Stimulated activated CD8-positive, alpha-beta memory T cell treated with anti-CD3 and anti-CD28 coated beads, Interleukin-15, amount 100 ng/mL, for 24 hours (primary cell): Measurements from ENCODE around the gene TLN1.

Source experiments
- DNase-seq: peaks from one replicate; pipeline ENCODE4 v3.0.0-alpha.2; 2020; ENCODE audit warnings: low read depth

The TLN1 gene

DNA sequence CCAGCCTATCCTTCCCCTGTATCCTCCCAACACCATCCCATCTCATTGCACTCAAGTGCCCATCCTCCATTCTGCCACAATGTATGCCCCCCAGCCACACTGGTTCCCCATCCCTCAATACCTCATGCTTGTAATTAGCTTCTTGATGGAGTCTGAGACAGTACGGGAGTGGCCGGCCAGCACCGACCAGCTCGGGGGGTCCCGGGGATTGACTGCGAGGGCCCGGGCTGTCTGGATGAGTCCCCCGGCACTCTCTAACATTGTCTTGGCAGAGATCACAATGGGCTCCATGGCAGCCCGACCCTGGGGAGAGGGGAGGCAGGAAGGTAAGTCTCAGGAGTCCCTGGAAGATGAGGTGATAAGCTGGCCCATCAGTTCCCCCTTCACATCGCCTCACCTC is 25.0 kb downstream of the TLN1 start:
- DNase-seq, result no peak

DNA sequence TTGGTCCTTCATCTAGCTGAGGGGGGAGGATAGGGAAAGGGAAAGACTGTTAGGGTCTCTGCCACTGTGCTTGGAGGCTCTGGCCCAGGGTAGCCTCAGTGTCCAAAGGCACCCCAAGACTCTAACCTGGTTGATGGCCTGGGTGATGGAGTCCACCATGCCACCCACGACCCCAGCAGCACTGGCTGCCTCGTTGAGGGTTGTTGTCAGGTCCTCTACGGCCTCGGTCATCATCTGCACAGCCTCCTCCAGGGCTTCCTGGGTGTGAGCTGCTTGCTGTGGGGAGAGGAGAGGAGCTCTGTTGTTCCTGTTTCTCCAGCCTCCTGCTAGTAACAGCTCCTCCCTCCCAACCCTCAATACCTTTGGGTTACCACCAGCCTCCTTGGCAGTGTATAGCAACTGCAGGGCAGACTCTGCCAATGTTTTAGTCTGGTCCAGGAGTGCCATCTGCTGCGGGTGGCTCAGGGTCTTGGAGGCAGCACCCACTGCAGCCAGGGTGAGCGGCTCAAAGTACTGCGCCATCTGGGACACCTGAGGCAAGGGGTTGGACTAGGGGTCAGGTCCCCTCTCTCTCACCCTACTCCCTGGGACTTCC is 26.1 kb downstream of the TLN1 start:
- DNase-seq, result no peak

DNA sequence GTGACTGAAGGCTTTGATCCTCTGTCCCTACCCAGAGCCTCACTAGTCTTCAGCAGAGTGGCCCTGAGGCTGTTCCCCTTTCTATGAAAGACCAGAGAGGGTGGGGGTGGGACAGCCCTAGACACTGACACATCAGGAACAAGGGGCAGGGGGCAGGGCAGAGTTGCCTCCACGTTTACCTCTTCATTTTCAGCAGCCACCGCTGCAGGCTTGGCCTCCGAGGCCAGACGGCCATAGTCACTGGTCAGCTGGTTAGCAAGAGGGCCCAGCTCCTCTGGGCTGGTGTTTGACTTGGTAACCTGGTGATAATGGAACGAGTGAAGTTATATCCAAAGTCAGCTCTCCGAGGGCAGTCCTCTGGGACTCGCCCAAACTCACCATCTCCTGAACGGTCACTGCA is 26.6 kb downstream of the TLN1 start:
- DNase-seq, result no peak

DNA sequence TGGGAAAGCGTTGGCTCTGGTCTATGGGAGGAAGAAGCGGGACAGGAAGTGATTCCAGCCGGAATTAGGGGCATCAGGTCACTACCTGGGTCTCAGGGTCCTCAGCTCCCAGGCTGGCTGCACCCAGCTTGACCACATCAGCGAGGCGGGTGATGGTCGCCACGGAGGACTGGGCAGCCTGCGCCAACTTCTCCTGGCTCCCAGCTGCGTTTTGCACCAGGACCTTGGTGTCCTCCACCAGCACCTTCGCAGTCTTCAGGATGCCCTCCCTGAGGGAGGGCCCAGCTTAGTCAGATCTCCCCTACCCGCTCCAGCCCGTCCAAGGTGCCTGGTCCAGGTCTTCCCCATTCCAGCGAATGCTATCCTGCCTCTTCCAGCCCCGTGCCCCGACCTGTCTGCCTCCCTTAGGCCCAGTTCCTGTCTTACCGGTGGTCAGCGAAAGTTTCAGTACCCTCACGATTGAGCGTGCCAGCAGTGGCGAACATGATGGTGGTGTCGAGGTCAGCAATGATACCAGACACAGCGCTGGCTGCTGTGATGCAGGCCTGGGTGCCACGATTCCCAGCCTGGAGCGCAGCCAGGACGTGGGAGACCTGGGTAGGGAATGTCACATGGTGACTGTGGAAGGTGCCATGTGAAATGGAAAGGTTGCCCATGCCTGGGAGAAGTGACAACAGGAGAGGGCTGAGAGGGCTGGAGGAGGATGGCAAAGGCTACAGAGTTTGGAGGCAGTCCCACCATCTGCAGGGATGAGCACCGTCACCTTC is 27.9 kb downstream of the TLN1 start:
- DNase-seq, result no peak

DNA sequence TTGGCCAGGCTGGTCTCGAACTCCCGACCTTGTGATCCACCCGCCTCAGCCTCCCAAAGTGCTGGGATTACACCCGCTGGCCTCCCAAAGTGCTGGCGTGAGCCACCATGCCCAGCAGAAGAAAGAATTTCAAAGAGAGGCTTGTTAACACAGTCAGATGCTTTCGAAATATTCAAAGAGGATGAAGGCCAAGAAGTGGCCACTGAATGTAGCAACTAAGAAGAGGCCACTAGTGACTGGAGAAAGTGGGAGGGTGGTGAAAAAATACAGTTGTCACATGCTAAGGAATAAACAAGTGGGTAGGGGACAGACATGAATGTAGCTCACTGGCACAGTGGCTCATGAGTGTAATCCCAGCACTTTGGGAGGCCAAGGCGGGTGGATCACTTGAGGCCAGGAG is 29.3 kb downstream of the TLN1 start:
- DNase-seq, result no peak

DNA sequence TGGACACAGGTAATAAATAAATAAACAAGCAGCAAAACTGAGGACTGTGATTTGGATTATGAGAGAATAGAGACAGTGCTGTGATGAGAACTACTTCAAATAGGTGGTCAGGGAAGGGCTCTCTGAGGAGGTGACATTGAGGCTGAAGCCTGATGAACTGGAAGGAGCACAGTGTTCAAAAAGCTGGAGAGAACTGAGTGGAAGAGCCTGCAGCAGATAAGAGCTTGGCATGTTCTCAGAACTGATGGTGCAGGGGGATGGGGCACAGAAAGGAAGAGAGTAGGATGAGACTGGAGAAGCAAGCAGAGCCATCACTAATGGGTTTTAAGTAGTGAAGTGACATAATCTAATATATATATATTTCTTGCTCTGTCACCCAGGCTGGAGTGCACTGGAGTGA is 31.1 kb downstream of the TLN1 start:
- DNase-seq, result no peak

DNA sequence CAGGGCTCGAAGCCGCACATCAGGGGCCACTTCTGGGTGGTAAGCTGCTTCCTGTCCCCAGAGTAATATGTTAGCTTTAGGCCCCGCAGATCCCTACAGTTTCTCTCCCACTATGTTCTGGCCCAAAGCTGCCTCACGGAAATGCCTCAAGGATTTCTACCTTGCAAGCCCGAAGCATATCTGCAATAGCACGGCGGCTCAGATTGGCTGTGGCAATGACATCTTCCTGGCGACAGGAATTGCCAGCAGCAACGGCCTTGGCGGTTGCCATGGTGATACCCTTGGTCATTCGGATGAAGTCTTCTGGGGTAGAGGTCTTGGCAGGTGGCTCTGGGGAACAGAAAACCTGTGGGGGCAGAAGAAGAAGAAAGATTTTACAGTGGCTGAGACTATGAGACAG is 32.0 kb downstream of the TLN1 start:
- DNase-seq, result no peak

DNA sequence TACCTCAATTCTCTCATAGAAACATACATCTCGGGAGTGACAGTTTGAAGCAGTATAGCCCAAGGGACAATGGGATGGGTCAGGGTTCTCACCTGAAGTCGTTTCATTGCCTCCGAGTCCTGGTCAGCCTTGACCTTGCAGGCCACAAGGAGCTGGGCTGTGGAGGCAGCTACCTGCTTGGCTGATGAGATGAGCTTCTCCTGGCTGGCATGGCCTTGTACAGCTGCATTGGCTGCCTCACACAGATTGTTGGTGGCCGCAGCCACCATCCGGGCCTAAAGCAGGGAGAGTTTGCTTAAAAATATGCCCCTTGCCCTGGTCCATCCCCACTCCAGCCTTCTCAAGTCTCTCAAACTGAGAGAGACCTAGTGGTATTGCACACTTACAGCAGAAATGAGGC is 33.8 kb downstream of the TLN1 start:
- no peak for DNase-seq

DNA sequence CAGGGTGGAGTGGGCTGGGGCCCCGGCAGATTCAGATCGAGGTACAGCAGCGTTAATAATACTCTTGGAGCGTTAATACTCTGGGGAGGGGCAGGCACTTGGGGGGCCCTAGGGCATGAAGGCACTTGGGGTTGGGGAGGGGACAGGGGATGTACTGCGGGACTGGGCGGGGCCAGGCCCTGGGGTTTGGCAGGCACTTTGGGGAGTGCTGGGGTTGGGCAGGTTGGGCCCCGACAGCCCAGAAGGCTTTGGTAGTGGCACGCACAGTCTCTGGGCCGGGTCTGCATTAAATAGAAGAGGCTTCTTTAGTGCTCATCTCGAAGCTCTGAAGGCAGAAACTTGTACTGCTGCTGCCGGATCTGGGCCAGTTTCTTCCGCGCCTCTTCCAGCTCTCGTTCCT is 34.5 kb downstream of the TLN1 start:
- DNase-seq, result no peak

DNA sequence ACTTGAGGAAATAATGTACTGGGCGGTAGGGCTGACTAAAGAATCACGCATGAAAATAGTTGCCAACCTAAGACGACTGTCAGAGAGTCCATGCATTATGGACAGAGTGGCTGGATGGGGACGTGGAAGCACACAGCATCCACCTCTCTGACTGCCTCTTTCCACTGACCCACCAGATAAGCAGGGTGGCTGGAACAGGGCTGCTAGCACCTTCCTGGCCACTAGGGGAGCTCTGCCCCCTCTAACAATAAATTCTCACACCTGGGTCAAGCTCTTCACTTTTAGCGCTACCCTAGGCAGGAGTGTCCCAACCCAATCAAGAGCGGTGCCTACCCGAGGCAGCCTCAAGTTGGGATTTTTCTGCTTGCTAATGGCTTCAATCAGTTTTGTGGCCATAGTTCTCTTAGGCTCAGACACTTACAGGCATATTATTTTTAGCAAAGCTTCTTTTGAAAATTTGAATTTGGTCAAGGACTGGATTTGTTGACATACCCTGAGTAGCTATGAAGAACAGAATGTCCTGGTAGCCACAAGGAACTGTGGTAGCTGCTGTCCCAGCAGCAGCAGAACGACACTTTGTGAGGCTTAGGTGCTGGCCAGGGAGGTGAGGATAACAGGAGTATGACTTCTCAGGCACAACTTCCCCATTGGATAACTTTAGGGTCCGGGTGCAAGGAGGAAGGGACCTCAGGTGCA is 35.3 kb downstream of the TLN1 start:
- no peak for DNase-seq

DNA sequence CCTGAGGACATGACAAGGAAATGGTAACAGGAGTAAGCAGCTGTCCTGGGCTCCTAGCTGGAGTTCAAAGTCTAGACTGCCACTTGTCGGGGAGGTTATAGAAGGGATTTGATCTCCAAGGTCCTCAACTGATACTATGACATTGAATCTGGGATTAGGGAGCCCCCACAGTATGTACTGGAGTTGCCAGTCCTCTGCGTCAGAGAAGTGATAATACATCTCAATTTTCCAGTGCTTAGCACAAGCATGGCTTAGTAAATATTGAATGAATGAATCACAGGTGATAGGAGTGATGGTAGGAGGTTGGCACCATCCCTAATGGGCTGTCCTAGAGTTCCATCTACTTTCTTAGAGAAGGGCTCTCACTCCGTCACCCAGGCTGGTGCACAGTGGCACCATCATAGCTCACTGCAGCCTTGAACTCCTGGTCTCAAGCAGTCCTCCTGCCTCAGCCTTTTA is 36.0 kb downstream of the TLN1 start:
- DNase-seq, result no peak

DNA sequence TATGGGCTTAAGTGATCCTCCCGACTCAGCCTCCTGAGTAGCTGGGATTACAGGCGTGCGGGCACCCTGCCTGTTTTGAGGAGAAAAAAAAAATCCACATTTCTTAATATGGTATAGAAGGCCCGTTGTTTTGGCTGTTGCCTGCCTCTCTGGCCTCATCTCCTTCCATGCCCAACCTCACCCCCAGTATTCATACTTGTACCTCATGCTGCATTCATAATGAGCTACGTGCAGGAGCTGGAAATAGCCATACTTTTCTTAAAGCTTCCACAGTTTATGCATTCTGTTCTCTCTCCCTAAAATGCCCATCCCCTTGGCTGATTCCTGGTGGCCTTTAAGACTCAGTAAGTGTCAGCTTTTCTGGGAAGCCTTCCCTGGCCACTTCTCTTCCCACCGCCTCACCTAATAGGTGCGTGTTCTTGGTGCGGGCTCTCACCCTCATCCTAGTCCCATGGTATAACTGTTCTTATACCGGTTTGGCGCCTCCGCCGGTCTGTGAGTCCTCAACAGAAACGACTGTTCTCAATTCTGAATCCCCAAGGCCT is 40.2 kb downstream of the TLN1 start:
- no peak for DNase-seq

DNA sequence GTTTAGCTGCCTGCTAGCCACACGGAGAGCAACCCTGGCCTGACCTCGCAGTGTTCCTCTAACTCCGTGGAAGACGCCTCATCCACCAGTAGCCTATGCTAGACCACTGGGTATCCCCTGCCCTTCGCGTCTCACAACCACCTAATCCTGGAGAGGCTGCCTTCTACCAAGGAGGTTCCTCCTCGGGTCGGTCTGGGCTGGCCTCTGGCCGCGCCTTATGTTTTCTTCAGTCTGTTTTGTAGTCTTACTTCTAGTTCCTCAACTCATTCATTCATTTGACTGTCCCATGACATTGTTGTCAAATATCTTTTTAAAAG is 40.7 kb downstream of the TLN1 start:
- DNase-seq, result no peak

DNA sequence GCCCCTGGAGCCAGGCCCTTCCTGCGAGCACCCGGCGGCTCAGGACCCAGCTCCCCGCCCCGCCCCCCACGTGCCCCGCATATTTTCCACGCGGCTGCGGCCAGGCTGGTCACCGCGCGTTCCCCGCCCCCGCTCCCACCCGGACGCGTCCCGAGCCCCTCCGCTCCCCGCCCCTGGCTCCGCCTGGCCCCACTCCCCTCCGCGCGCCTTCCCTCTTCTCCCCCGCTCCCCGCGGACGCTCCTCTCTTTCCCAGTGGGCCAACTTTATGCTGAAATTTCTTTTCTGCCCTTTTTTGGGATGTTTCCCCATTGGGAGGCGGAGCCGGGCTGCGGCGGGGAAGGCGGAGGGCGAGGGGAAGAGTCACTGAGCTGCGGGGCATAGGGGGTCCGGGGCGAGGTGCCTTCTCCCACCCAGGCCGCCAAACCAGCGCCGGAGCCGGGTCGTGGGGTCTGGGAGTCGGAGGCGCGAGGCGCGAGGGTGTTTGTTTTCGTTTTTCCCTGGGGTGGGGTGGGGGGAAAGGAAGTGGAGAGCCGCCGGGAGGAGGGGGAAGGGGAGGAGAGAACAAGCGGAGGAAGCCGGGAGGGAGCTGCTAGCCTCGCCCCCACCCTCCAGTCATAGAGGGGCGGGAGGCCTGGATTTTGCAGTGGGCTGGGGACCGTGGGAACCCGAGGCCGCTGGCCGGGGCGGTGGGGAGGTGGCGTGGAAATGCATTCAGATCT is 41.2 kb downstream of the TLN1 start:
- no peak for DNase-seq

DNA sequence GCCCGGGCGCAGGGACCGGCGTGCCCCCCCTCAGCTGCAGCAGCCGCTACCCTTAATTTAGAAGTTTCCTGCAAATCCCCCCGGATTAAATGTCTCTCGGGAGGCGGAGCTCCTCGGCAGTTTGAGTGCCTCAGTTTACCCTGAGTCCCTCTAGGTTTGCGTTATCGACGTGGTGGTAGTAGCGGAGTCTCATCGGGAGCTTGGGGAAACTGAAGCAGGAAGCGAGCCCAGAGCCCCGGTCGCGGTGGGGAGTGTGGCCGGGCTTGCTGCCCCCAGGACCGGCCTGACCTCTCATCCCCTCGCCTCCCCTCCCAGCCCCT is 41.7 kb downstream of the TLN1 start:
- DNase-seq, result no peak

DNA sequence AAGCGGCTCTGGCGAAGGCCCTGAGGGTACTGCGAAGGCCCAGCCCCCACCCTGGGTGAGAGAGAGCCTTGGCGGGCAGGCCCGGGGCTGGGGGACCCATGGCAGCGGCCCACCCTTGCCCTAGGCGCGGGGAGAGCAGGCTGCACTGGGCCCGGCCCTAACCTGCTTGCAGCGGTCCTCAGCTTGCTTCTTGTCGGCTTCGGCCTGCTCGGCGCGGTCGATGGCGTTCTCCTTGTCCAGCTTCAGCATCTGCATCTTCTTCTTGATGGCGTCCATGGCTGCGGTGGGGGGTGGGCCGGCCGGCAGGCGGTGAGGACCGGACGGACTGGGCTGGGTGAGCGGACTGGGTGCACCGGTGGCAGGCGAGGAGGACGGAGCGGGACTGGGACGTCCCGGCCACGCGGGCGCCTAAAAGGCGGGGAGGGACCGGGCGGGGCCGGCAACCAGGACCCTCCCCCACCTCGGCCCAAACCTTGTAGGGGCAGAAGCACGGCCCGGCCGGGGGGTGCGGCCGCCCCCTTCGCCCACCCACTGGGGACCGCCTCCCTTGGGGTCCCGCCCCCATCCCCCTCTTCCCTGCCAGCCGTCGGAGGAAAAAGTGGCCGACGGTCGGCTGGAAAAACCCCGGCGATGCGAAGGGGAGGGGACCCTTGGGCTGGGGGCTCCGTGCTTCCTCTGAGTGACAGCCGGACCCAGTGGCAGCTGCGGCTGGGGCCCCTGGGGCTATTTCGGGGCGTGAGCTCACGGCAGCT is 42.3 kb downstream of the TLN1 start, which contains the start of gene TPM2:
TSS of gene TPM2 (minus strand) at position 384 of the 752 bp plus-strand sequence. CDS start at position 276, 108 bp downstream.
- DNase-seq, result no peak

DNA sequence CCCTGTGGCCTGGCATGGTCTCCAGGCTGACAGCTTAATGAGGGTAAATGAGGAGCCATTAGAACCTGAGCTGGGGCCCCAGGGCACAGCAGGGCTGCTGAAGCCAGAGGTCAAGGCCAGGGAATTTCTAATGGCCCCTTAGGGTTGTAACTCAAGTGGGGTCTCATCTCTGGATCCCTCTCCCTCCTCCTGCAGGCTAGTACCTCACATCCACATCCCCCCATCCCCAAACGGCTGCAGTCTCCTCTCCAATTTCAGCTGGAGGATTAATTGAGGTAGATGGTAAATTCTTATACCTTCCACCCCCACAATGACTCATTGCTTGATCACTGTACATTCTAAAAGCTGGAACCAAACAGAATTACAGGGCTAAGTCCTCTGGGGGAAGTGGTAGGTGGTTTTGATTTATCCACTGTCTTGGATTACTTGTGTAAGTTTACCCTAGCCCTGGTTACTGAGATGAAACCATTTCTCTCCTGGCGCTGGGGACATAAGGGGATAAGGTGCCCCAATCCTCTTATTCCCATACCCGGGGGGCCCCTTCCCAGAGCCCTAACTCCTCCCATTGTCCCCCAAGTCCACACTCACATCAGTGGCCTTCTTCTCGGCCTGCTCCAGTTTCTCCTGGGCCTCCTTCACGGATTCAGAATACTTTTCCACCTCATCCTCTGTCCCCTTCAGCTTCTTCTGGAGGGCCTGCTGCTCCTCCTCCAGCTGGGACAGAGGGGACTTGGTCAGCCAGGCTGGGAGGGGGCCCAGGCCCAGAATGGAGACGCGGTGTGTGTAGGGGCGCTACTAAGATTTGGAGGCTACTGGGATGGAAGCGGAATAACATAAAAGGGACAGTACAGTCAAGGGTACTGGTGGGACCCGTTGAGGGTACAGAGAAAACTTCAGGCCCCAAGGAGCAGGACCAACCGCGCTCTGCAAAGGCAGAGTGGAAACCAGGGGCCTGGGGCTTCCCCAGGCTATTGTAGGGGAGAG is 43.1 kb downstream of the TLN1 start:
- no peak for DNase-seq

DNA sequence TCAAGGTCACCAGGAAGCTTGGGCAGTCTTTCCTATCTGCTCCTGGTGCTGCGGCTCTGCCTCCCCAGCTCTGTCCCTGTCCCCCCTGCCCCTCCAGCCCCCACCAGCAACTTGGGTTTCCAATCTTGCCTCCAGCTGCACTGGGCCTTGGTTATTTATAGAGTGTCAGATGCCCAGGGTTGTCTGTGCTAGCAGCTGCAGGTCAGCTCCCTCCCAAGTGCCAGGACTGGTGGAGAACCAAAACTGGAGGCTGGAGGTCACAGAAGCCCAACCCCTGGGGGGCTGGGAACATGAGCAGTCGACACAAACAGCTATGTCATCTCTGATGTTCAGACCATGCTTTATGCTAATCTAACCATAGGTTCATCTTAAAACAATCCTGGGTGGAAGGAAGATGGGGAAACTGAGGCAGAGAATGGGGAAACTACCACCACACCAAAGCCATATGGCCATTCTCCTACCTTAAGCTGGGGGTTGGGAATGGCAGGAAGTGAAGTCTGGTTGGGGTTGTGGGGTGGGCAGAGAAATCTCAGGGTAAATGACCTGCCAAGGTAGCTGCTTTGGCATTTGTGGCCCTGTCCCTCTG is 43.9 kb downstream of the TLN1 start:
- DNase-seq, result no peak

DNA sequence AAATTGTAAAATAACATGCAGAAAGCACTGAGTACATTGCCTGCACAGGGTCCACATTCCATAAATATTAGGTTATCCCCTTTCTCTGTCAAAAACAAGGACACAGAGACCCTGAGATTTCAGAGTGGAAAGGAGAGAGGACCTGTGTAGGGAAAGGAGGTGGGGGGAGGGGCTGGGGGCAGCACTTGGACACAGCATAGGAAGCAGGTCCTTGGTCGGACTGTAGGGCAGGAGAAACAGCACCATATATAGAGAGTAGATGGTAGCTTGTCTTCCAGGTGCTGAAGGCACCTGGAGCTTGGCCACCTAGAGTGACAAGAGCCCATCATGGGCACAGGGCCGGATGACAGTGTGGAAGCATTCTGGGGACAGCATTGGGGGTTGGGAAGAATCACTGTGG is 44.7 kb downstream of the TLN1 start:
- DNase-seq, result no peak
